B cell (primary cell): ENCODE results near the gene ABLIM3. TPM values are rescaled to one million over a fixed set of nuclear protein-coding genes. Genes with fewer than 3 reads are reported as not detected.

Source experiments
- ATAC-seq: fragments of 200-7000 bp; cut with Tn5 transposase; one replicate; pipeline ENCODE4 v1.10.0; 2021; ENCODE audit warnings: low read depth, mild to moderate bottlenecking, moderate number of reproducible peaks, moderate library complexity
- CTCF ChIA-PET: fragments of 350-600 bp; sonication (Branson Sonifier 250); formaldehyde crosslinking; loops from one replicate; lab custom pipeline; 2021; ENCODE audit warnings: antibody characterized with exemption, inconsistent platforms; lab: Charles Lee
- POLR2A ChIA-PET: fragments of 350-600 bp; sonication (Branson Sonifier 250); formaldehyde crosslinking; loops from one replicate; lab custom pipeline; 2021; ENCODE audit warnings: antibody characterized with exemption; lab: Charles Lee
- DNase-seq: peaks from one replicate; pipeline ENCODE4 v3.0.0; 2013
- H2AFZ ChIP-seq: 2 replicates; pipeline ENCODE4 v1.6.1; 2012; ENCODE audit warnings: mild to moderate bottlenecking, low read depth, low read length; ENCODE audit not compliant: insufficient read depth, poor library complexity, severe bottlenecking
- H3K27ac ChIP-seq, 2 donors: 1 replicate in 1 of 2; 2 replicates in 1 of 2; pipeline ENCODE4 v1.5.1; 2012 to 2013; ENCODE audit warnings: low read length in 2 of 2, mild to moderate bottlenecking in 2 of 2, moderate library complexity in 1 of 2
- H3K27me3 ChIP-seq, 4 experiments: fragments of 200-600 bp in 1 of 4; sonication (generic) in 1 of 4; replicated peaks in 1 of 4; 1 replicate in 2 of 4; 2 replicates in 2 of 4; pipeline versions ENCODE4 v1.6.1 to v1.7.0; 2013 to 2016; ENCODE audit warnings: low read length in 3 of 4, mild to moderate bottlenecking in 2 of 4, mixed read lengths in 1 of 4, moderate library complexity in 1 of 4; ENCODE audit not compliant: insufficient read depth in 4 of 4, control insufficient read depth in 3 of 4; ENCODE audit errors: control extremely low read depth in 1 of 4
- H3K36me3 ChIP-seq, 2 experiments: replicated peaks in 1 of 2; 1 replicate in 1 of 2; 2 replicates in 1 of 2; pipeline versions ENCODE4 v1.6.1 to v1.7.1; 2013; ENCODE audit warnings: low read length in 1 of 2; ENCODE audit not compliant: insufficient read depth in 2 of 2, control insufficient read depth in 1 of 2; ENCODE audit errors: control extremely low read depth in 1 of 2, extremely low read depth in 1 of 2
- H3K4me1 ChIP-seq, 2 donors: fragments of 200-600 bp in 1 of 2; sonication (generic) in 1 of 2; 1 replicate in 1 of 2; 2 replicates in 1 of 2; pipeline versions ENCODE4 v1.5.1 to v1.6.1; 2013 to 2017; ENCODE audit warnings: low read length in 2 of 2; ENCODE audit not compliant: control insufficient read depth in 2 of 2, insufficient read depth in 2 of 2
- H3K4me2 ChIP-seq: replicated peaks from 2 replicates; pipeline ENCODE3; 2012; ENCODE audit warnings: mild to moderate bottlenecking, low read depth, low read length; ENCODE audit not compliant: poor library complexity, severe bottlenecking
- H3K4me3 ChIP-seq, 5 experiments: fragments of 200-600 bp in 1 of 5; sonication (generic) in 1 of 5; 1 replicate in 3 of 5; 2 replicates in 2 of 5; pipeline versions ENCODE4 v1.5.1 to v1.7.0; 2011 to 2016; ENCODE audit warnings: low read length in 4 of 5, mild to moderate bottlenecking in 4 of 5, low read depth in 2 of 5, control low read depth in 1 of 5, moderate library complexity in 1 of 5; ENCODE audit not compliant: insufficient read depth in 1 of 5; ENCODE audit errors: control extremely low read depth in 1 of 5, extremely low read depth in 1 of 5
- H3K79me2 ChIP-seq: fragments of 200-600 bp; sonication (generic); one replicate; pipeline ENCODE4 v1.6.0; 2016; ENCODE audit warnings: low read length; ENCODE audit not compliant: control insufficient read depth, insufficient read depth
- H3K9ac ChIP-seq: fragments of 200-600 bp; sonication (generic); 2 replicates; pipeline ENCODE4 v1.6.1; 2017; ENCODE audit warnings: mild to moderate bottlenecking, low read length, moderate library complexity
- H3K9me3 ChIP-seq, 3 donors: one replicate each; pipeline versions ENCODE4 v1.6.1 to v1.7.1; 2013; ENCODE audit warnings: low read length in 2 of 3; ENCODE audit not compliant: control insufficient read depth in 2 of 3, insufficient read depth in 1 of 3; ENCODE audit errors: control extremely low read depth in 1 of 3
- H4K20me1 ChIP-seq: 2 replicates; pipeline ENCODE4 v1.6.0; 2012; ENCODE audit warnings: mild to moderate bottlenecking, low read length; ENCODE audit not compliant: insufficient read depth, control insufficient read depth, poor library complexity, severe bottlenecking
- H3K27ac Mint-ChIP-seq: one replicate; pipeline ENCODE4 v1.8.0; 2021; ENCODE audit warnings: mixed read lengths
- H3K27me3 Mint-ChIP-seq: one replicate; pipeline ENCODE4 v1.8.0; 2021; ENCODE audit warnings: mixed read lengths
- H3K4me1 Mint-ChIP-seq: one replicate; pipeline ENCODE4 v1.8.0; 2021; ENCODE audit warnings: mixed read lengths
- H3K4me3 Mint-ChIP-seq: one replicate; pipeline ENCODE4 v1.8.0; 2021; ENCODE audit warnings: mixed read lengths
- H3K9me3 Mint-ChIP-seq: one replicate; pipeline ENCODE4 v1.8.0; 2022; ENCODE audit warnings: mixed read lengths; ENCODE audit not compliant: insufficient read depth
- CTCF ChIP-seq: fragments of 200-600 bp; IDR thresholded peaks from one replicate; pipeline ENCODE4 v1.8.0; 2022; ENCODE audit warnings: antibody characterized with exemption, mild to moderate bottlenecking
- EZH2 ChIP-seq: IDR thresholded peaks from 2 replicates; pipeline ENCODE4 v1.6.1; 2012; ENCODE audit warnings: borderline replicate concordance, low read depth, mild to moderate bottlenecking, moderate library complexity, low read length; ENCODE audit not compliant: insufficient read depth, poor library complexity, severe bottlenecking
- WGBS: methylation state at CpG from one replicate; pipeline ENCODE4 v1.1.5; 2013; ENCODE audit warnings: missing lambda C conversion rate; ENCODE audit not compliant: insufficient coverage; 5-methylcytosine and 5-hydroxymethylcytosine counted together
- intact Hi-C: fragments of 100-400 bp; cut with micrococcal nuclease; formaldehyde crosslinking; loops from one replicate; pipeline ENCODE4 v1.10.0; 2022
- polyA plus RNA-seq: library from polyadenylated mRNA; depleted of rRNA; stranded (reverse); fragments of >200 nt; gene quantifications from 2 replicates; pipeline ENCODE4 v1.2.3, GENCODE V29; 2012
- total RNA-seq, 2 donors: library from RNA; stranded (reverse); fragments of 120-200 nt in 1 of 2; gene quantifications; 1 replicate in 1 of 2; 2 replicates in 1 of 2; pipeline versions ENCODE4 v1.2.3 to v1.2.4, GENCODE V29; 2013 to 2022

Gene ABLIM3
- total and polyA plus RNA-seq, 2 donors (not counting 1 experiment from before 2014, with no cell fraction given) = not detected

GRCh38 chr5:149141957-149142851 is 911 bp downstream of the ABLIM3 start:
- intact Hi-C loops = no loop called here
- Mint-ChIP-seq H3K9me3 (peaks cover 8% of the 10 kb centered on the region), H3K4me3 (peak overlapping the region; percentile 50), H3K4me1 (peaks cover 7% of the 10 kb centered on the region), H3K27ac (no peak overlapping the region), H3K27me3 (peaks cover 26% of the 10 kb centered on the region)
- Histone ChIP-seq H3K27ac (no peak overlapping the region), H3K4me3 (peak overlapping the region in 4 of 5 experiments; percentile 40 to 57 (median 52)), H3K9me3 (peaks cover 0 to 18% (median 0%) of the 10 kb centered on the region in 3 donors), H2AFZ (peak overlapping the region; percentile 72), H3K36me3 (no peaks in the 10 kb centered on the region), H3K9ac (peak overlapping the region; percentile 47), H4K20me1 (no peaks in the 10 kb centered on the region), H3K4me1 (peaks cover 9 to 11% of the 10 kb centered on the region in 2 donors), H3K27me3 (peaks cover 0 to 25% (median 13%) of the 10 kb centered on the region in 4 experiments), H3K79me2 (no peaks in the 10 kb centered on the region), H3K4me2 (peak overlapping the region; percentile 73)
- ChIA-PET CTCF (interaction anchor here (0.7 to 1.1 kb wide), 2 partner anchors 13 to 16 kb away, joined by 3 read pairs; no protein-coding TSS in a partner anchor), POLR2A (no interaction called here)
- DNase-seq = no peak
- no peak for ATAC-seq
- TF ChIP-seq CTCF (no peak), EZH2 (no peak)
- 76% methylated on average over 15 of the region's 20 CpGs for WGBS

GRCh38 chr5:149143470-149143869 is 2.2 kb downstream of the ABLIM3 start:
- ChIA-PET CTCF (no interaction called here), POLR2A (no interaction called here)
- no peaks in the 10 kb centered on the region for H4K20me1 ChIP-seq
- no peaks in the 10 kb centered on the region for H3K79me2 ChIP-seq
- no peak overlapping the region for H3K4me2 ChIP-seq
- peaks cover 7% of the 10 kb centered on the region for H3K4me1 Mint-ChIP-seq
- H3K4me3 Mint-ChIP-seq = no peak overlapping the region
- no peaks in the 10 kb centered on the region for H3K36me3 ChIP-seq
- H3K9me3 Mint-ChIP-seq = peaks cover 8% of the 10 kb centered on the region
- intact Hi-C loops = no loop called here
- ATAC-seq (no peak), DNase-seq (no peak)
- no peak overlapping the region for H3K27ac ChIP-seq
- H3K4me3 ChIP-seq = no peak overlapping the region
- WGBS = no CpG with 5 or more reads among the region's 2 CpGs
- no peak overlapping the region for H3K27ac Mint-ChIP-seq
- peaks cover 0 to 18% (median 0%) of the 10 kb centered on the region in 3 donors for H3K9me3 ChIP-seq
- TF ChIP-seq EZH2 = no peak
- no peak for TF ChIP-seq CTCF
- peaks cover 23% of the 10 kb centered on the region for H3K27me3 Mint-ChIP-seq
- H3K4me1 ChIP-seq = peaks cover 9 to 11% of the 10 kb centered on the region in 2 donors
- no peak overlapping the region for H3K9ac ChIP-seq
- H3K27me3 ChIP-seq = peaks cover 0 to 26% (median 13%) of the 10 kb centered on the region in 4 experiments
- H2AFZ ChIP-seq = no peak overlapping the region
